OCI-LY7 (cell line): ENCODE data around the gene SMNDC1. TPM values are rescaled to one million over a fixed set of nuclear protein-coding genes. Genes with fewer than 3 reads are reported as not detected.

ENCODE experiments used
- BruUV-seq: library from RNA; stranded (reverse); fragments of 400-500 nt; replicated peaks from 2 replicates; lab custom pipeline; 2021; lab: Mats Ljungman, UMichigan
- CTCF ChIA-PET: fragments of 300-600 bp; sonication (Branson Sonifier 250); formaldehyde crosslinking; loops from one replicate; lab custom pipeline; 2022; ENCODE audit warnings: antibody characterized with exemption; ENCODE audit not compliant: unreplicated experiment; lab: Charles Lee
- POLR2A ChIA-PET: fragments of 300-600 bp; sonication (Branson Sonifier 250); formaldehyde crosslinking; loops from one replicate; lab custom pipeline; 2022; ENCODE audit warnings: antibody characterized with exemption; lab: Charles Lee
- DNase-seq: peaks from one replicate; pipeline ENCODE4 v3.0.0-alpha.2; 2015; ENCODE audit warnings: low spot score
- H2AFZ ChIP-seq: fragments of 200-600 bp; sonication (generic), shearing (Covaris generic); 2 replicates; pipeline ENCODE4 v1.6.1; 2014; ENCODE audit warnings: mild to moderate bottlenecking, antibody characterized with exemption, low read length, moderate library complexity
- H3K27ac ChIP-seq: fragments of 200-600 bp; sonication (generic); 2 replicates; pipeline ENCODE4 v1.5.1; 2014; ENCODE audit warnings: mixed run types, low read depth, mild to moderate bottlenecking, moderate library complexity, low read length, inconsistent platforms; ENCODE audit not compliant: poor library complexity, severe bottlenecking
- H3K36me3 ChIP-seq: fragments of 200-600 bp; sonication (generic); 2 replicates; pipeline ENCODE4 v1.6.1; 2014; ENCODE audit warnings: mild to moderate bottlenecking, antibody characterized with exemption, low read length, moderate library complexity, mixed read lengths; ENCODE audit not compliant: insufficient read depth
- H3K4me1 ChIP-seq: fragments of 200-600 bp; sonication (generic); 2 replicates; pipeline ENCODE4 v1.5.1; 2014; ENCODE audit warnings: mild to moderate bottlenecking, low read length; ENCODE audit not compliant: insufficient read depth, poor library complexity, severe bottlenecking
- H3K4me2 ChIP-seq: fragments of 200-600 bp; sonication (generic); 2 replicates; pipeline ENCODE4 v1.6.1; 2014; ENCODE audit warnings: mild to moderate bottlenecking, low read length
- H3K4me3 ChIP-seq: fragments of 200-600 bp; sonication (generic); 2 replicates; pipeline ENCODE4 v1.5.1; 2014; ENCODE audit warnings: mild to moderate bottlenecking, low read depth, low read length; ENCODE audit not compliant: poor library complexity, severe bottlenecking
- H3K79me2 ChIP-seq: fragments of 200-600 bp; sonication (generic); 2 replicates; pipeline ENCODE4 v1.6.1; 2016; ENCODE audit warnings: low read depth, mild to moderate bottlenecking, low read length, moderate library complexity, mixed read lengths; ENCODE audit not compliant: insufficient read depth
- H3K9me2 ChIP-seq: fragments of 200-600 bp; sonication (generic); 2 replicates; pipeline ENCODE4 v1.6.1; 2016; ENCODE audit warnings: mild to moderate bottlenecking, low read length, mixed read lengths; ENCODE audit not compliant: insufficient read depth
- H3K9me3 ChIP-seq: fragments of 200-600 bp; sonication (generic); 2 replicates; pipeline ENCODE4 v1.6.1; 2014; ENCODE audit warnings: mild to moderate bottlenecking, mixed run types, low read length, mixed read lengths
- H4K20me1 ChIP-seq: fragments of 200-600 bp; sonication (generic); 2 replicates; pipeline ENCODE4 v1.6.1; 2014; ENCODE audit warnings: mild to moderate bottlenecking, antibody characterized with exemption, low read length, moderate library complexity, mixed read lengths; ENCODE audit not compliant: insufficient read depth
- CTCF ChIP-seq: fragments of 200-600 bp; sonication (generic); conservative IDR thresholded peaks from 2 replicates; pipeline ENCODE4 v1.5.1; 2014; ENCODE audit warnings: mild to moderate bottlenecking, antibody characterized with exemption, low read length, moderate library complexity, mixed read lengths
- EZH2phosphoT487 ChIP-seq: fragments of 200-600 bp; sonication (generic); IDR thresholded peaks from 2 replicates; pipeline ENCODE4 v1.6.1; 2018; ENCODE audit warnings: low read depth, borderline replicate concordance, mild to moderate bottlenecking, mixed run types, antibody characterized with exemption, low read length, moderate library complexity, mixed read lengths
- intact Hi-C: fragments of 100-400 bp; cut with micrococcal nuclease; formaldehyde crosslinking; loops from one replicate; pipeline ENCODE4 v1.10.0; 2022; ENCODE audit not compliant: unreplicated experiment
- total RNA-seq, 2 experiments: library from RNA; depleted of rRNA in 1 of 2; stranded (reverse); fragments of >200 nt in 1 of 2; shearing (Covaris generic) in 1 of 2; gene quantifications; 2 replicates each; pipeline ENCODE4 v1.2.3, GENCODE V29; 2014 to 2022

The SMNDC1 gene
- total RNA-seq, 2 experiments from 2014 or later = 10.0 to 52.4 TPM

GRCh38 chr10:110336111-110336721 is 31.5 kb upstream of the SMNDC1 start:
- Histone ChIP-seq H3K4me1 (peaks cover 14% of the 10 kb centered on the region), H3K4me3 (no peak overlapping the region), H2AFZ (no peak overlapping the region), H4K20me1 (no peaks in the 10 kb centered on the region), H3K9me3 (no peaks in the 10 kb centered on the region), H3K36me3 (no peaks in the 10 kb centered on the region), H3K79me2 (no peaks in the 10 kb centered on the region), H3K27ac (no peak overlapping the region), H3K9me2 (no peaks in the 10 kb centered on the region), H3K4me2 (no peak overlapping the region)
- CTCF ChIA-PET = no interaction called here
- intact Hi-C loops = no loop called here
- no peak for TF ChIP-seq EZH2phosphoT487
- no peak for TF ChIP-seq CTCF
- BruUV-seq = no TSS peak
- no peak for DNase-seq
- POLR2A ChIA-PET = interaction anchor here (1.4 to 3.5 kb wide), 2 partner anchors 7 to 209 kb away, joined by 3 to 10 read pairs; no protein-coding TSS in a partner anchor

- Histone ChIP-seq H3K36me3 (no peaks in the 10 kb centered on the region), H3K4me2 (no peak overlapping the region), H3K79me2 (no peaks in the 10 kb centered on the region), H3K4me1 (peaks cover 9% of the 10 kb centered on the region), H3K9me2 (no peaks in the 10 kb centered on the region), H2AFZ (no peak overlapping the region), H4K20me1 (no peaks in the 10 kb centered on the region), H3K9me3 (peaks cover 5% of the 10 kb centered on the region; the same call in 1 of the 2 replicates), H3K27ac (no peak overlapping the region), H3K4me3 (no peak overlapping the region)
- no TSS peak for BruUV-seq
- ChIA-PET POLR2A (interaction anchor here (0.6 to 2.6 kb wide), 4 partner anchors 10 to 48 kb away, joined by 3 to 14 read pairs (median 6); no protein-coding TSS in a partner anchor), CTCF (no interaction called here)
- TF ChIP-seq EZH2phosphoT487 = no peak
- no peak for TF ChIP-seq CTCF
- intact Hi-C loops = no loop called here
- no peak for DNase-seq
Measured at GRCh38 chr10:110335314-110336064, 30.8 kb upstream of the SMNDC1 start.
